A549 (cell line): ENCODE results near the gene OPCML.

Source experiments
- CHD4 ChIP-seq: fragments of 200-600 bp; sonication (generic); IDR thresholded peaks from 2 replicates; pipeline ENCODE4 v1.6.1; 2016; ENCODE audit warnings: antibody characterized with exemption, mild to moderate bottlenecking, borderline replicate concordance
- HOXB5 ChIP-seq: fragments of 250-450 bp; sonication (Bioruptor Pico); IDR thresholded peaks from 2 replicates; pipeline ENCODE4 v1.5.0; 2020; ENCODE audit warnings: mild to moderate bottlenecking, moderate library complexity
- JUN ChIP-seq, 2 experiments: fragments of >200 bp; sonication (Bioruptor Twin); formaldehyde crosslinking; IDR thresholded peaks; 2 replicates in 1 of 2; 3 replicates in 1 of 2; pipeline ENCODE4 v1.6.1; 2016 to 2017
- POLR2A ChIP-seq: IDR thresholded peaks from 2 replicates; pipeline ENCODE4 v1.6.1; 2012; ENCODE audit warnings: mild to moderate bottlenecking, low read length
- POLR2AphosphoS2 ChIP-seq: conservative IDR thresholded peaks from 2 replicates; pipeline ENCODE4 v1.6.1; 2012; ENCODE audit warnings: low read length, improper control_type of control experiment, inconsistent platforms
- SREBF2 ChIP-seq: fragments of 450-650 bp; IDR thresholded peaks from 2 replicates; pipeline ENCODE4 v1.6.1; 2014; ENCODE audit warnings: mild to moderate bottlenecking, moderate library complexity
- TP53 ChIP-seq: fragments of 250-450 bp; sonication (Bioruptor Pico); IDR thresholded peaks from 2 replicates; pipeline ENCODE4 v1.5.0; 2021; ENCODE audit warnings: mild to moderate bottlenecking, moderate library complexity
- TF ChIP-seq, protein P1 (sequence below): fragments of 250-450 bp; sonication (Bioruptor Pico); IDR thresholded peaks from 2 replicates; pipeline ENCODE4 v1.5.0; 2021; ENCODE audit warnings: mild to moderate bottlenecking, moderate library complexity, borderline replicate concordance
- TF ChIP-seq, protein P2 (sequence below): fragments of >200 bp; sonication (Bioruptor Twin); formaldehyde crosslinking; IDR thresholded peaks from 3 replicates; pipeline ENCODE4 v1.5.1; 2016

DNA sequence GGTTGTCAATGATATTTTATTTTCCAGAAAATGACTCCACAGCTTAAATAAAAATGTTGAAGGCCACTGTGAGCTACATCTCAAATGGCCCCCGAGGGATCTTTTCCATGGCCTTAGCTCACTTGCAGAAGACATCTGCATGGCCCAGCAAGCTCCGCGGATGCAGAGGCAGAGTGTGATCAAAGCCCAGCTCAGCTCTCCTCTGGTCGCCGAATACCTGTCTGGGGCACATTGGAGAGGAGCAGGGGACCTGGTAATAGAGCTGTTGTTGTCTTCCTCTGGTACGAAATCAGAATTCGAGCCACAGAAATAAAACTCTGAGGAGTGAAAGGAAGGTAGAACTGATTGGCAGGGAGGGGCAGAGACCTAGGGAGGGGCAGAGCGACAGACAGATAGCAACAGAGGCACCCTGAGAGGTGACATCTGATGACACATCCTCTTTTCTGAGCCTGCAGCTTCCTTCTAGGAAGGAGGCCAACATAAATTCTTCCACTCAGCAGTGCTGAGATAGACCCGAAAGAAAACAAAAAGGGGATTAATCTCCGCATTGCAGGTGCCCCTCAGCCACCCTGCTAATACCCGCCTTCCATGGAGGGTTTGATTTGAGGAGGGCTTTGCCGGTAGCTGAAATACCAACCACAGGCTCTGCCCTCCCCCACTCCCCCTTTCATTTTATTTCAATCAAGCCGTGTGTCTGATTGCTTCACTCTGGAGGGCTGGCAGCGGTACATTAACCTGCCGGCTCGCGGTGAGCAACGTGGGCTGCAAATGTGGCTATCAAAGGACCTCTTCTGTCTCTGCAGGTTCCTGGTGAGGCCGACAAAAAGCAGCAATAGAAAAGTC is 759.4 kb downstream of the OPCML start:
- no peak for TF ChIP-seq TP53 (CRISPR knock-in tag)
- TF ChIP-seq, protein P1, sequence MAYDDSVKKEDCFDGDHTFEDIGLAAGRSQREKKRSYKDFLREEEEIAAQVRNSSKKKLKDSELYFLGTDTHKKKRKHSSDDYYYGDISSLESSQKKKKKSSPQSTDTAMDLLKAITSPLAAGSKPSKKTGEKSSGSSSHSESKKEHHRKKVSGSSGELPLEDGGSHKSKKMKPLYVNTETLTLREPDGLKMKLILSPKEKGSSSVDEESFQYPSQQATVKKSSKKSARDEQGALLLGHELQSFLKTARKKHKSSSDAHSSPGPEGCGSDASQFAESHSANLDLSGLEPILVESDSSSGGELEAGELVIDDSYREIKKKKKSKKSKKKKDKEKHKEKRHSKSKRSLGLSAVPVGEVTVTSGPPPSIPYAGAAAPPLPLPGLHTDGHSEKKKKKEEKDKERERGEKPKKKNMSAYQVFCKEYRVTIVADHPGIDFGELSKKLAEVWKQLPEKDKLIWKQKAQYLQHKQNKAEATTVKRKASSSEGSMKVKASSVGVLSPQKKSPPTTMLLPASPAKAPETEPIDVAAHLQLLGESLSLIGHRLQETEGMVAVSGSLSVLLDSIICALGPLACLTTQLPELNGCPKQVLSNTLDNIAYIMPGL = no peak
- no peak for TF ChIP-seq CHD4
- no peak for TF ChIP-seq SREBF2
- TF ChIP-seq, protein P2, sequence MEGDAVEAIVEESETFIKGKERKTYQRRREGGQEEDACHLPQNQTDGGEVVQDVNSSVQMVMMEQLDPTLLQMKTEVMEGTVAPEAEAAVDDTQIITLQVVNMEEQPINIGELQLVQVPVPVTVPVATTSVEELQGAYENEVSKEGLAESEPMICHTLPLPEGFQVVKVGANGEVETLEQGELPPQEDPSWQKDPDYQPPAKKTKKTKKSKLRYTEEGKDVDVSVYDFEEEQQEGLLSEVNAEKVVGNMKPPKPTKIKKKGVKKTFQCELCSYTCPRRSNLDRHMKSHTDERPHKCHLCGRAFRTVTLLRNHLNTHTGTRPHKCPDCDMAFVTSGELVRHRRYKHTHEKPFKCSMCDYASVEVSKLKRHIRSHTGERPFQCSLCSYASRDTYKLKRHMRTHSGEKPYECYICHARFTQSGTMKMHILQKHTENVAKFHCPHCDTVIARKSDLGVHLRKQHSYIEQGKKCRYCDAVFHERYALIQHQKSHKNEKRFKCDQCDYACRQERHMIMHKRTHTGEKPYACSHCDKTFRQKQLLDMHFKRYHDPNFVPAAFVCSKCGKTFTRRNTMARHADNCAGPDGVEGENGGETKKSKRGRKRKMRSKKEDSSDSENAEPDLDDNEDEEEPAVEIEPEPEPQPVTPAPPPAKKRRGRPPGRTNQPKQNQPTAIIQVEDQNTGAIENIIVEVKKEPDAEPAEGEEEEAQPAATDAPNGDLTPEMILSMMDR = no peak
- no peak for TF ChIP-seq POLR2AphosphoS2
- no peak for TF ChIP-seq HOXB5 (CRISPR knock-in tag)
- no peak for TF ChIP-seq JUN (IDR thresholded peaks at IDR 0.05)
- no peak for TF ChIP-seq POLR2A
